ENCODE measurements around the gene FAM110D.

The FAM110D gene

GRCh38 chr1:26188477-26188876 lies 29.6 kb downstream of the FAM110D start:
- Histone ChIP-seq H3K27ac (replicated peaks) (no peak overlapping the region), H3K27me3 (ENCODE audit: insufficient read depth, poor library complexity, severe bottlenecking) (no peaks in the 10 kb centered on the region), H3K4me3 (replicated peaks; ENCODE audit: insufficient read depth, low read length) (no peak overlapping the region)
- no peak for DNase-seq (ENCODE audit: low read depth in 1 of 2, low spot score in 1 of 2)
- no peak for TF ChIP-seq SPI1 (IDR thresholded peaks at IDR 0.05; ENCODE audit: borderline replicate concordance, low read depth)
- no peak for TF ChIP-seq GABPA (IDR thresholded peaks at IDR 0.05; ENCODE audit: low read depth)
- TF ChIP-seq POLR2AphosphoS5 (IDR thresholded peaks at IDR 0.05; ENCODE audit: low read depth): no peak
- TF ChIP-seq REST (IDR thresholded peaks at IDR 0.05; ENCODE audit: insufficient replicate concordance, low read depth): no peak
- TF ChIP-seq, protein P1, sequence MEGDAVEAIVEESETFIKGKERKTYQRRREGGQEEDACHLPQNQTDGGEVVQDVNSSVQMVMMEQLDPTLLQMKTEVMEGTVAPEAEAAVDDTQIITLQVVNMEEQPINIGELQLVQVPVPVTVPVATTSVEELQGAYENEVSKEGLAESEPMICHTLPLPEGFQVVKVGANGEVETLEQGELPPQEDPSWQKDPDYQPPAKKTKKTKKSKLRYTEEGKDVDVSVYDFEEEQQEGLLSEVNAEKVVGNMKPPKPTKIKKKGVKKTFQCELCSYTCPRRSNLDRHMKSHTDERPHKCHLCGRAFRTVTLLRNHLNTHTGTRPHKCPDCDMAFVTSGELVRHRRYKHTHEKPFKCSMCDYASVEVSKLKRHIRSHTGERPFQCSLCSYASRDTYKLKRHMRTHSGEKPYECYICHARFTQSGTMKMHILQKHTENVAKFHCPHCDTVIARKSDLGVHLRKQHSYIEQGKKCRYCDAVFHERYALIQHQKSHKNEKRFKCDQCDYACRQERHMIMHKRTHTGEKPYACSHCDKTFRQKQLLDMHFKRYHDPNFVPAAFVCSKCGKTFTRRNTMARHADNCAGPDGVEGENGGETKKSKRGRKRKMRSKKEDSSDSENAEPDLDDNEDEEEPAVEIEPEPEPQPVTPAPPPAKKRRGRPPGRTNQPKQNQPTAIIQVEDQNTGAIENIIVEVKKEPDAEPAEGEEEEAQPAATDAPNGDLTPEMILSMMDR (IDR thresholded peaks at IDR 0.05; ENCODE audit: insufficient read depth, low read length): no peak

GRCh38 chr1:26189331-26189730 lies 30.5 kb downstream of the FAM110D start:
- TF ChIP-seq, protein P1 (IDR thresholded peaks at IDR 0.05; ENCODE audit: insufficient read depth, low read length): no peak
- no peak for TF ChIP-seq SPI1 (IDR thresholded peaks at IDR 0.05; ENCODE audit: borderline replicate concordance, low read depth)
- no peak for TF ChIP-seq POLR2AphosphoS5 (IDR thresholded peaks at IDR 0.05; ENCODE audit: low read depth)
- TF ChIP-seq REST (IDR thresholded peaks at IDR 0.05; ENCODE audit: insufficient replicate concordance, low read depth): no peak
- TF ChIP-seq GABPA (IDR thresholded peaks at IDR 0.05; ENCODE audit: low read depth): no peak
- no peaks in the 10 kb centered on the region for H3K27me3 ChIP-seq (ENCODE audit: insufficient read depth, poor library complexity, severe bottlenecking)

DNA sequence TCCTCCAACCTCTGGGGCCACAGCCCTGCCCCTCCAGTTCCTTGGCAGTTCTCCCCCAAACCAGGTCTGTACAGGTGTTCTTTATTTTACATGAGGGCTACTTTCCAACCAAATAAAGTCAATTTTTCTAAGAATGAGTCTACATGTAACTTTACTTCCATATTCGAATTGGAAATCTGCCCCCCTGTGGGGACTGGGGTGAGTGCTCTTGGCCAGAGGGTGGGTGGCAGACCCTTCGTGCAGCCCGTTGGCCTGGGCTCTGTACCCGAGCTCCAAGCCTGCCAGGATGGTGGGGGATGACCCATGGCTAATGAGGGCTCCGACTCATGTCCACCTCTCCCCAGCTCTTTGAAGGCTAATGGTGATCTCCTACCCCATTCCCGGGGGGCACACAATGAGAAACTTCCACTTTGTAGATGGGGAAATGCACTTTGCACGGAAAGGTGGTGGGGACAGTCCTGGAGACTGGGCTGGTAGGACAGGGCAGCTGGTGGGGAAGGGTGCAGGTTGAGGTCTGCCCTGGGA lies 30.9 kb downstream of the FAM110D start:
- Histone ChIP-seq H3K27ac (replicated peaks) (no peak overlapping the region), H3K27me3 (ENCODE audit: insufficient read depth, poor library complexity, severe bottlenecking) (no peaks in the 10 kb centered on the region), H3K4me3 (replicated peaks; ENCODE audit: insufficient read depth, low read length) (no peak overlapping the region)
- TF ChIP-seq GABPA (IDR thresholded peaks at IDR 0.05; ENCODE audit: low read depth): no peak
- TF ChIP-seq SPI1 (IDR thresholded peaks at IDR 0.05; ENCODE audit: borderline replicate concordance, low read depth): no peak
- TF ChIP-seq POLR2AphosphoS5 (IDR thresholded peaks at IDR 0.05; ENCODE audit: low read depth): no peak
- TF ChIP-seq REST (IDR thresholded peaks at IDR 0.05; ENCODE audit: insufficient replicate concordance, low read depth): no peak
- TF ChIP-seq, protein P1 (IDR thresholded peaks at IDR 0.05; ENCODE audit: insufficient read depth, low read length): no peak
- DNase-seq (ENCODE audit: low read depth in 1 of 2, low spot score in 1 of 2): no peak

More at GRCh38 chr1:26189331-26189730, 30.5 kb downstream of the FAM110D start:
- no peak overlapping the region for H3K4me3 ChIP-seq (replicated peaks; ENCODE audit: insufficient read depth, low read length)
- DNase-seq (ENCODE audit: low read depth in 1 of 2, low spot score in 1 of 2): no peak
- no peak overlapping the region for H3K27ac ChIP-seq (replicated peaks)
